Hepatocyte (in vitro differentiated cells): ENCODE data around the gene DRAM1. TPM values are rescaled to one million over a fixed set of nuclear protein-coding genes. Genes with fewer than 3 reads are reported as not detected.

Source experiments
- DNase-seq: peaks from one replicate; pipeline ENCODE4 v3.0.0-alpha.2; 2016; ENCODE audit warnings: low spot score
- H2AFZ ChIP-seq: fragments of 200-600 bp; sonication (generic); 2 replicates; pipeline ENCODE4 v1.6.0; 2016; ENCODE audit warnings: antibody characterized with exemption, mild to moderate bottlenecking
- H3K27ac ChIP-seq: fragments of 200-600 bp; sonication (generic); 2 replicates; pipeline ENCODE4 v1.5.1; 2016; ENCODE audit warnings: mild to moderate bottlenecking
- H3K27me3 ChIP-seq: fragments of 200-600 bp; sonication (generic); 2 replicates; pipeline ENCODE4 v1.6.1; 2016
- H3K36me3 ChIP-seq: fragments of 200-600 bp; sonication (generic); replicated peaks from 2 replicates; pipeline ENCODE4 v1.5.1; 2016; ENCODE audit warnings: low read depth; ENCODE audit not compliant: insufficient read depth
- H3K4me1 ChIP-seq: fragments of 200-600 bp; sonication (generic); 2 replicates; pipeline ENCODE4 v1.5.1; 2016; ENCODE audit warnings: mild to moderate bottlenecking, moderate library complexity; ENCODE audit not compliant: insufficient read depth
- H3K4me2 ChIP-seq: fragments of 200-600 bp; sonication (generic); 2 replicates; pipeline ENCODE4 v1.6.0; 2016
- H3K4me3 ChIP-seq: fragments of 200-600 bp; sonication (generic); 2 replicates; pipeline ENCODE4 v1.5.1; 2016; ENCODE audit warnings: mild to moderate bottlenecking
- H3K79me2 ChIP-seq: fragments of 200-600 bp; sonication (generic); 2 replicates; pipeline ENCODE4 v1.6.0; 2017; ENCODE audit warnings: mild to moderate bottlenecking
- H3K9me2 ChIP-seq: fragments of 200-600 bp; sonication (generic); replicated peaks from 2 replicates; pipeline ENCODE4 v1.6.0; 2017; ENCODE audit warnings: mild to moderate bottlenecking; ENCODE audit not compliant: insufficient read depth
- H3K9me3 ChIP-seq: fragments of 200-600 bp; sonication (generic); 2 replicates; pipeline ENCODE4 v1.5.1; 2016; ENCODE audit warnings: low read depth, mild to moderate bottlenecking
- H4K20me1 ChIP-seq: fragments of 200-600 bp; sonication (generic); 2 replicates; pipeline ENCODE4 v1.6.0; 2016; ENCODE audit warnings: mild to moderate bottlenecking; ENCODE audit not compliant: insufficient read depth, poor library complexity, severe bottlenecking
- EZH2 ChIP-seq: fragments of 200-600 bp; sonication (generic); IDR thresholded peaks from 2 replicates; pipeline ENCODE4 v1.6.1; 2016; ENCODE audit warnings: antibody characterized with exemption, mild to moderate bottlenecking, borderline replicate concordance
- EZH2phosphoT487 ChIP-seq: fragments of 200-600 bp; sonication (generic); IDR thresholded peaks from one replicate; pipeline ENCODE4 v1.6.1; 2018; ENCODE audit warnings: antibody characterized with exemption, mild to moderate bottlenecking, low read depth, moderate library complexity; ENCODE audit not compliant: unreplicated experiment, severe bottlenecking
- WGBS: methylation state at CpG from one replicate; pipeline ENCODE4 v1.1.6; 2016; ENCODE audit warnings: low lambda C conversion rate; ENCODE audit errors: missing lambda C conversion rate; 5-methylcytosine and 5-hydroxymethylcytosine counted together
- polyA plus RNA-seq: library from polyadenylated mRNA; unstranded; fragments of >200 nt; fragmentation: Nextera tagmentation; extraction: Ambion mirVana; gene quantifications from 2 replicates; pipeline ENCODE4 v1.2.1, GENCODE V29; 2016
- total RNA-seq: library from RNA; depleted of rRNA; stranded (reverse); fragments of >200 nt; gene quantifications from 2 replicates; pipeline ENCODE4 v1.2.3, GENCODE V29; 2014
- TF ChIP-seq, protein P1 (sequence below): fragments of 200-600 bp; sonication (generic); IDR thresholded peaks from 2 replicates; pipeline ENCODE4 v1.5.1; 2016; ENCODE audit warnings: antibody characterized with exemption, mild to moderate bottlenecking; ENCODE audit not compliant: poor library complexity

Gene DRAM1
- total and polyA plus RNA-seq, 2 experiments from 2014 or later: 26.0 to 28.2 TPM

DNA sequence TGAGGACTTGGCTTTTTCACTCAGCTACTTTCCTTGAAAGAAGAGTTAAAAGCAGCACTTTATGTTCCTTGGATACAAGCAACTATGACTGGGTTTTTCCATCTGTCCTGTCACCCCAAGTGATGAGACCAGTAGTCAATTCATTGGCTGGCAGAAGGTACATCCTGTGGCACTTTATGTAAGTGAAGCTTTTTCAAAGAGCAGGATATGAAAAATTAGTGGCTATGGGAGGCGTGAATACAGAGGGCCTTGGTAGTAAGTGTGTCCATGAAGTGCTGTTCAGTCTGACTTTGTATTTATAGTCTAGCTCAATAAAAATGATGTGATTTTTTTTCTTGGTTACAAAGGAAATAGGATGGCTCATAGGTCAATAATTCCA lies 68.8 kb downstream of the DRAM1 start:
- 95% methylated on average over 1 of the region's 1 CpG for WGBS
- no peak for DNase-seq
- peaks cover 17% of the 10 kb centered on the region for H3K4me1 ChIP-seq
- no peaks in the 10 kb centered on the region for H4K20me1 ChIP-seq
- TF ChIP-seq, protein P1, sequence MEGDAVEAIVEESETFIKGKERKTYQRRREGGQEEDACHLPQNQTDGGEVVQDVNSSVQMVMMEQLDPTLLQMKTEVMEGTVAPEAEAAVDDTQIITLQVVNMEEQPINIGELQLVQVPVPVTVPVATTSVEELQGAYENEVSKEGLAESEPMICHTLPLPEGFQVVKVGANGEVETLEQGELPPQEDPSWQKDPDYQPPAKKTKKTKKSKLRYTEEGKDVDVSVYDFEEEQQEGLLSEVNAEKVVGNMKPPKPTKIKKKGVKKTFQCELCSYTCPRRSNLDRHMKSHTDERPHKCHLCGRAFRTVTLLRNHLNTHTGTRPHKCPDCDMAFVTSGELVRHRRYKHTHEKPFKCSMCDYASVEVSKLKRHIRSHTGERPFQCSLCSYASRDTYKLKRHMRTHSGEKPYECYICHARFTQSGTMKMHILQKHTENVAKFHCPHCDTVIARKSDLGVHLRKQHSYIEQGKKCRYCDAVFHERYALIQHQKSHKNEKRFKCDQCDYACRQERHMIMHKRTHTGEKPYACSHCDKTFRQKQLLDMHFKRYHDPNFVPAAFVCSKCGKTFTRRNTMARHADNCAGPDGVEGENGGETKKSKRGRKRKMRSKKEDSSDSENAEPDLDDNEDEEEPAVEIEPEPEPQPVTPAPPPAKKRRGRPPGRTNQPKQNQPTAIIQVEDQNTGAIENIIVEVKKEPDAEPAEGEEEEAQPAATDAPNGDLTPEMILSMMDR: no peak
- TF ChIP-seq EZH2 (no peak), EZH2phosphoT487 (no peak)
- no peaks in the 10 kb centered on the region for H3K79me2 ChIP-seq
- H3K9me2 ChIP-seq: no peaks in the 10 kb centered on the region
- H3K27me3 ChIP-seq: no peaks in the 10 kb centered on the region
- H3K36me3 ChIP-seq: no peaks in the 10 kb centered on the region
- H3K4me3 ChIP-seq: no peak overlapping the region
- peak overlapping the region; percentile 62 for H3K4me2 ChIP-seq
- H3K9me3 ChIP-seq: no peaks in the 10 kb centered on the region
- H2AFZ ChIP-seq: no peak overlapping the region
- H3K27ac ChIP-seq: peak overlapping the region; percentile 83

DNA sequence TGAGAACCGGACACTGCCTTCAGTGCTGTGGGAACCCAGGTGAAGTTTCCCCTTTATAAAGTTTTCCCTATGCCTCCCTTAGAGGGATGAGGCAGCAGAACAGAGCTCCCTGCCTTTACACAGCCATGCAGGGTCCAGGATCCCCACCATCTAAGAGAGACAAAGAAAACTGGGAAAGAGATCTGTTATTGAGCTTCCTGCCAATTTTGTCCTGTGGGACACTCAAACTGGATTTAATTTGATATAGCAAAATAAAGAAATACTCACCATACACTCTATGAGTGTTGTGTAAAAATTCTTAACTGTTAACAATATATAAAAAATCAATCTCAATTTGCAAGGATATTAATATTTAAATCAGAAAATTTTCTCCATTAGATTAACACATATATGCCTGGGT lies 69.9 kb downstream of the DRAM1 start:
- TF ChIP-seq EZH2phosphoT487: no peak
- TF ChIP-seq EZH2: no peak
- TF ChIP-seq, protein P1: no peak
- no peak for DNase-seq
- Histone ChIP-seq H3K27me3 (no peaks in the 10 kb centered on the region), H3K9me2 (no peaks in the 10 kb centered on the region), H3K4me1 (peaks cover 14% of the 10 kb centered on the region), H3K9me3 (no peaks in the 10 kb centered on the region), H3K36me3 (no peaks in the 10 kb centered on the region), H4K20me1 (no peaks in the 10 kb centered on the region), H3K4me2 (no peak overlapping the region), H3K4me3 (no peak overlapping the region), H3K27ac (no peak overlapping the region), H2AFZ (no peak overlapping the region), H3K79me2 (no peaks in the 10 kb centered on the region)
- 100% methylated on average over 1 of the region's 1 CpG for WGBS

DNA sequence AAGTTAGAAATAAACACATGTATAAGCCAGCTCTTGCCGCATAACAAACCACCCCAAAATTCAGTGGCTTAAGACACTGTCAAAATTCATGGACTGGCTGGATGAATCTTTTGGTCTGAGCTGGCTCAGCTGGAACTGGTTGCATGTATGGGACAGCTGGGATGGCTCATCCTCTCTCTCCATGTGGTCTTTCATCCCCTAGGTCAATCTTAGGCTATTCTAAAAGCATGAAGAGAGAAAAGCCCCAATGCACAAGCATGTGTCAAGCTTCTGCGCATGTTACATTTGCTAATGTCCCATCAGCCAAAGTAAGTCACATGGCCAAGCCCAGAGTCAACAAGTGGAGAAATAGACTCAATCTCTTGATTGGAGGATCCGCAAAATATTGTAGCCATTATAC lies 71.0 kb downstream of the DRAM1 start:
- DNase-seq: no peak
- 96% methylated on average over 3 of the region's 3 CpGs for WGBS
- H3K4me3 ChIP-seq: no peak overlapping the region
- no peaks in the 10 kb centered on the region for H4K20me1 ChIP-seq
- TF ChIP-seq EZH2: no peak
- TF ChIP-seq, protein P1: no peak
- no peak for TF ChIP-seq EZH2phosphoT487
- no peaks in the 10 kb centered on the region for H3K27me3 ChIP-seq
- H3K27ac ChIP-seq: no peak overlapping the region
- no peaks in the 10 kb centered on the region for H3K79me2 ChIP-seq
- H2AFZ ChIP-seq: no peak overlapping the region
- H3K9me2 ChIP-seq: no peaks in the 10 kb centered on the region
- H3K4me1 ChIP-seq: peaks cover 14% of the 10 kb centered on the region
- no peaks in the 10 kb centered on the region for H3K9me3 ChIP-seq
- H3K4me2 ChIP-seq: no peak overlapping the region
- no peaks in the 10 kb centered on the region for H3K36me3 ChIP-seq
